Fibroblast of mammary gland (primary cell): Measurements from ENCODE around the gene FAM98C.
A peak's percentile ranks its signal among the peaks of the same experiment; 100 is the strongest.
"Not testable (repeated sequence)": the region's sequence is repeated elsewhere in the genome, so short reads cannot be mapped to it uniquely, and the experiment has no call there.

Experiments
- DNase-seq: peaks from one replicate; pipeline ENCODE4 v3.0.0-alpha.2; 2010; ENCODE audit warnings: low read depth
- H3K4me3 ChIP-seq: 2 replicates; pipeline ENCODE4 v1.5.1; 2011; ENCODE audit warnings: low read depth, mild to moderate bottlenecking, low read length, moderate library complexity; ENCODE audit not compliant: control insufficient read depth
- CTCF ChIP-seq: conservative IDR thresholded peaks from 2 replicates; pipeline ENCODE4 v1.5.1; 2011; ENCODE audit warnings: low read depth, low read length, inconsistent platforms; ENCODE audit not compliant: control insufficient read depth, insufficient read depth

FAM98C gene

GRCh38 chr19:38402623-38402966, 298 bp upstream of the FAM98C start:
- peak overlapping the region; percentile 37 for H3K4me3 ChIP-seq
- TF ChIP-seq CTCF: no peak

GRCh38 chr19:38404858-38405257, 2.0 kb downstream of the FAM98C start:
- H3K4me3 ChIP-seq: no peak overlapping the region
- DNase-seq: no peak
- no peak for TF ChIP-seq CTCF

More at GRCh38 chr19:38402623-38402966, 298 bp upstream of the FAM98C start:
- no peak for DNase-seq

GRCh38 chr19:38405276-38405675, 2.4 kb downstream of the FAM98C start:
- DNase-seq: no peak
- TF ChIP-seq CTCF: no peak
- H3K4me3 ChIP-seq: no peak overlapping the region

GRCh38 chr19:38409631-38410133, 6.8 kb downstream of the FAM98C start:
- H3K4me3 ChIP-seq: no peak overlapping the region
- DNase-seq: peak; percentile 75
- TF ChIP-seq CTCF: no peak

GRCh38 chr19:38410407-38410806, 7.5 kb downstream of the FAM98C start:
- DNase-seq: not testable (repeated sequence)

GRCh38 chr19:38411041-38411712, 8.3 kb downstream of the FAM98C start:
- no peak overlapping the region for H3K4me3 ChIP-seq
- DNase-seq: no peak
- TF ChIP-seq CTCF: no peak

More at GRCh38 chr19:38410407-38410806, 7.5 kb downstream of the FAM98C start:
- not testable (repeated sequence) for H3K4me3 ChIP-seq

- H3K4me3 ChIP-seq, DNase-seq: not testable (repeated sequence)
These were observed 9.0 kb downstream of the FAM98C start for GRCh38 chr19:38411898-38412297.

- no peak for TF ChIP-seq CTCF
- DNase-seq: no peak
- H3K4me3 ChIP-seq: no peak overlapping the region
These were observed 9.6 kb downstream of the FAM98C start for GRCh38 chr19:38412491-38412890.
